Hematopoietic multipotent progenitor cell (in vitro differentiated cells): ENCODE data around the gene RIN3. TPM values are rescaled to one million over a fixed set of nuclear protein-coding genes. Genes with fewer than 3 reads are reported as not detected.
A peak's percentile ranks its signal among the peaks of the same experiment; 100 is the strongest.

ENCODE experiments used
- DNase-seq, 3 donors: peaks; one replicate each; pipeline ENCODE4 v3.0.0-alpha.2; 2011 to 2015; ENCODE audit warnings: low read depth in 2 of 3, low spot score in 2 of 3
- total RNA-seq: library from RNA; depleted of rRNA; stranded (reverse); fragments of >200 nt; gene quantifications from one replicate; pipeline ENCODE4 v1.2.3, GENCODE V29; 2012

Gene RIN3
- total RNA-seq, 1 donor, result 73.5 TPM

DNA sequence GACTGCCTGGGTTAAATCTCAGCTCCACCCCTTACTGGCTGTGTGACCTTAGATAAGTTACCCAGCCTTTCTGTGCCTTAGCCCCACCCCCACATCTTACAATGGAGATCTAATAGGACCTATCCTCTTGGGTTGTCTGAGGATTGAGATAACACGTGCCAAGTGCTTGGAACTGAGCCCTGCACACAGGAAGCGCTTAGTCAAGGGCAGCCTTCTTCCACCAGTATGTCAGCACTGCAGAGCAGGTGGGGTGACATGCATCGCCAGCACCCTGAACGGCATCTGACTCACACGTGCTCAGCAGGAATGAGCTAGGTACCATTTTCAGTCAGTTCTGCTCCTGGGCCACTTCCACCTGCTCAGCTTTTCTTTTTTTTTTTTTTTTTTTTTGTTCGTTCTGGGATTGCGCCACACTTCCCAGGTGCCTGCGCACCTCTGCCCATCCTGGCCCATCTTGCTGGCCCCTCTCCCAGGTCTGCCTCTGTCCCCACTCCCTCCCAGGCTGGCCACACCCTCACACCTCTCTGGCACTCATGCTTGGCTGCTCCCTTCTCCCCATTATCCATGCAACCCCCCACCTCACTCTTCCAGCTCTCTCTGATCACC, 215.3 kb downstream of the RIN3 start:
- DNase-seq, result no peak

DNA sequence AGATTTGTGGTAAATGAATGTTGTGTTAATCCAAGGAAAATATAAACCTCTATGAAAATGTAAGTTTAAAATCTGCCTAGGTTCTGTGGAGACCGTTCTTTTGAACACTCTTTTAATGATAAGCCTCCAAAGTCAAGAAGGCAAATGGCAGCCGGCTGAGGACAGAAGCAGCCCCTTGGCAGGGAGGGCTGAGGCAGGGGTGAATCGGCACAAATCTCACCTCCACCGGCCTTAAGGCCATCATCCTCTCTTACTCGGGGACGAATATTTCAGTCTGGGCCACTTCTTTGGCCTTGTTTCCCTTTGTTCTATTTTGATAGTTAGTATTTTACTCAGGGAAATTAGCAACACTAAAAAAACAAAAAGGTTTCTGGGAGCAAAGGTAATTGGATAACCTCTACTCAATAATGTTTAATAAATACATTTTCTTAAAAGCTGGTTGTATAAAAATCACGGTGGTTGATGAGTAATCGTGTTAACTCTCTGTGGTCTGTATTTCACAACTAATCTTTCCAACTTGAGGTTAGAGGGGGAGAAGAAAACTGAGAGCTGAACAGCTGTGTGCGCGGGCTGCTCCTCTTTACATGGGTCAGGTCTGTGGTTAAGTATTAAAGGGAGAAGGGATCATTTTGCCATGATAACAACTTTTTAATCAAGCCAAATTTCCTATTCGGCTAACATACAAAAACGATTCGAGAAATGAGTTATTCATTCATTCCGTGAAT, 216.2 kb downstream of the RIN3 start:
- peak in 1 of 3 donors; percentile 63 for DNase-seq

DNA sequence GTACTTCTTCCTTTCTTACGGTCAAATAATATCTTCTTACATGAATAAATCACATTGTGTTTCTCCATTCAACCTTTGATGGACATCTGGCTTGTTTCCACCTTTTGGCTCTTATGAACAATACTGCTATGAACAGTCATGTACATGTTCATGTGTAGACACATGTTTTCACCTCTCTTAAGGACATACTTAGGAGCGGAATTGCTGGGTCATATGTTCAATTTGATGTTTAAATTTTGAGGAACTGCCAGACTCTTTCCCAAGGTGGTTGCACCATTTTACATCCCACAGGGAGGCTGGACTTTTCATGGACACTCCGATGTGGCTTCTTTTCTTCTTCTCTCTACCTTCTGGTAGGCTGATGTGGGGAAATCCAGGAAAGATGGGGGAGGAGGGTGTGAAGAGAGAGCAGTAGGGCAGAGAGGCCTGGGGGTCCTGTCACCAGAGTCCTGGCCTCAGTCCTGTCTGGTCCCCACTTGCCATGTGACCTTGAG, 218.1 kb downstream of the RIN3 start:
- no peak for DNase-seq

DNA sequence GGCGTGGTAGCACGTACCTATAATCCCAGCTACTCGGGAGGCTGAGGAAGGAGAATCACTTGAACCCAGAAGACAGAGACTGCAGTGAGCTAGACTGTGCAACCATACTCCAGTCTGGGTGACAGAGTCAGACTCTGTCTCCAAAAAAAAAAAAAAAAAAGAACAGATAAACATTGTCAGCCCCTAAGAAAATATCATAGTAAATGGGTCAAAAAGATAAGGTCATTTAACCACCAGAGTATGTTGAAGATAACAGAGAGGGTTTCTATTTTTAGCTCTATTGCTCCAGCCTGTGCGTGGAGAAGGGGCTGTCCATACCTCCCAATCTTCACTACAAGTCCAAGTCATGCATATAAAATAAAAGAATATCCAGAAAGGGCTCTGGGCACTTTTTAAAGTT, 219.4 kb downstream of the RIN3 start:
- no peak for DNase-seq

DNA sequence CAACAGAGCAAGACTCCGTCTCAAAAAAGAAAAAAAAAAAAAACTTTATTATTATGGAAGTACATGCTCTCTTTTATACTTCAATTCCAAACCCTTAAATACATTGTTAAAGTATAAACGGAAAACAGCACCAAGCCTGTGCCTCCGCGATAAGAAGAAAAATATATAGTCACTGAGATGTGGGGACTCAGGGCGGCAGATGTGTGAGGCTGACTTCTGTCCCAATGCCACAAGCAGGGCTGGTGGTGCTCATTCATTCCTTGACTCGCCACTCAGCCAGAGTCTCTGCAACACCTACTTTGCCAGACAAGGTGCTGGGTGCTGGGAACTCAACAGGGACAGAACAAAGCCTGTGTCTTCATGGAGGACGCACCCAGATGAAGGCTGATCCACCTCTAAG, 221.0 kb downstream of the RIN3 start:
- DNase-seq, result no peak

DNA sequence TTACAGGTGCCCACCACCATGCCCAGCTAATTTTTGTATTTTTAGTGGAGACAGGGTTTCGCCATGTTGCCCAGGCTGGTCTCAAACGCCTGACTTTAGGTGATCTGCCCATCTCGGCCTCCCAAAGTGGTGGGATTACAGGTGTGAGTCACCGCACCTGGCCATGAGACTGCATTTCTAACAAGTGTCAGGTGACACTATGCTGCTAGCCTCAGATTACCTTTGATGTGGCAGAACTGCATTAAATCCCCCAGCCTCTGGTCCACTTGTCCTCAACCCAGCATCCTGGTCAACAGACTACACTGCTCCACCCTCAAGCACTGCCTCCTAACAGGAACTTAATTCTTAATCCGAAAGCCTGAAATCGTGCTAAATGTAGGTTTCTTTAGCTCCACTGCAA, 221.8 kb downstream of the RIN3 start:
- no peak for DNase-seq

DNA sequence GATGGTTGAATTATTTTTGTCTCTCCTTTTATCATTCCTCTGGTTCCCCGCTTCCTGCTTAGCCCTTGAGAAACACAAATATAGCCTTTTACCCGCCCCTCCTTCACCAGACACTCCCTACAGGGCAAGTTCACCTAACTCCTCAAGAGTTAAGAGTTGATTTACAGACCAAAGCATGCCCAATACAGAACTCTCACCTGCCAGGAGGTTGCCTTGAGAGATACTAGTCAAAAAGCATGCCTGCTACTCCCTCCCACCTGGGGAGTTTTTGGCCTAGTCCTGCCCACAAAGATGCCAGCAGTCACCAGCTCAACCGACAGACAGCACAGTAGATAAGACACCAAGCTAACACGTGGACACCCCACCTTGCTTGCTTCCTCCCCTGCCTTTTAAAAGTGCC, 223.6 kb downstream of the RIN3 start:
- no peak for DNase-seq

DNA sequence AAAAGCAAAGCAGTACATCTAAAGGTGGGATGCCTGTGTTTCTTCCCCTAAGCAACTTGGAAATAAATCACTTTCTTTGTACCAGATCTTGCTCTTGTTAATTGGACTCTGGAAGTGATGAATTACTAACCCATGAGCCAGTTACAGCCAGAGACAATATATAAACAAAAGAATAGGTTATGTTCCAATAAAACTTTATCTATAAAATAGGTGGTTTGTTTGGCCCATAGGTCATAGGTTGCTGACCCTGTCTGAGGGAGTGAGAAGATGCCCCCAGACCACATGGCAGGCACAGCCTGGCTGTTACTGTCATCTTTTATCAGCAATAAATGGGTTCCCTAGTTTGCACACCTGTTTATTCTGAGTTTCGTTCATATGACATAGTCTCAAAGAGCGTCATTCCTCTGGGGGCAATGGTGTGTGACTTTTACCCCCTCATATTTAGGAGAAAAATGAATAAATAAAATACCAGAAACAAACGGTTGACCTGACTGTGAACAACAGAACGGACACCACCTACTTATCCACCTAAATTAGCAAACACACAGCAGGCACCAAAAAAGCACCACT, 224.1 kb downstream of the RIN3 start:
- DNase-seq, result no peak

Other genes starting within 250 kb of the RIN3 start
- 0.54 TPM for gene SLC24A4, start 190.6 kb upstream of the RIN3 start, total RNA-seq
- gene LGMN, start 234.8 kb downstream of the RIN3 start, total RNA-seq, result 4.6 TPM